HG03378 (cell line): ENCODE results near the gene TTC27.
"Not testable (repeated sequence)": the region's sequence is repeated elsewhere in the genome, so short reads cannot be mapped to it uniquely, and the experiment has no call there.

Source experiments
- ATAC-seq: cut with Tn5 transposase; IDR thresholded peaks from one replicate; pipeline ENCODE4 v1.9.1; 2021; ENCODE audit warnings: mild to moderate bottlenecking, moderate library complexity; ENCODE audit not compliant: unreplicated experiment

The TTC27 gene

DNA sequence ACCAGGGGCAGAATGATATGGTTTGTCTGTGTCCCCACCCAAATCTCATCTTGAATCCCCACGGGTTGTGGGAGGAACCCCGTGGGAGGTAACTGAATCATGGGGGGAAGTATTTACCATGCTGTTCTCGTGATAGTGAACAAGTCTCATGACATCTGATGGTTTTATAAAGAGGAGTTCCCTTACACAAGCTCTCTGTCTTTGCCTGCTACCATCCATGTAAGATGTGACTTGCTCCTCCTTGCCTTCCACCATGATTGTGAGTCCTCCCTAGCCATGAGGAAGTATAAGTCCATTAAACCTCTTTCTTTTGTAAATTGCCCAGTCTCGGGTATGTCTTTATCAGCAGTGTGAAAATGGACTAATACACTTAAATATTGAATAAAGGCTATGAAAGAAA, 218.4 kb downstream of the TTC27 start:
- ATAC-seq, result not testable (repeated sequence)

GRCh38 chr2:32847734-32848133, 219.9 kb downstream of the TTC27 start:
- no peak for ATAC-seq

DNA sequence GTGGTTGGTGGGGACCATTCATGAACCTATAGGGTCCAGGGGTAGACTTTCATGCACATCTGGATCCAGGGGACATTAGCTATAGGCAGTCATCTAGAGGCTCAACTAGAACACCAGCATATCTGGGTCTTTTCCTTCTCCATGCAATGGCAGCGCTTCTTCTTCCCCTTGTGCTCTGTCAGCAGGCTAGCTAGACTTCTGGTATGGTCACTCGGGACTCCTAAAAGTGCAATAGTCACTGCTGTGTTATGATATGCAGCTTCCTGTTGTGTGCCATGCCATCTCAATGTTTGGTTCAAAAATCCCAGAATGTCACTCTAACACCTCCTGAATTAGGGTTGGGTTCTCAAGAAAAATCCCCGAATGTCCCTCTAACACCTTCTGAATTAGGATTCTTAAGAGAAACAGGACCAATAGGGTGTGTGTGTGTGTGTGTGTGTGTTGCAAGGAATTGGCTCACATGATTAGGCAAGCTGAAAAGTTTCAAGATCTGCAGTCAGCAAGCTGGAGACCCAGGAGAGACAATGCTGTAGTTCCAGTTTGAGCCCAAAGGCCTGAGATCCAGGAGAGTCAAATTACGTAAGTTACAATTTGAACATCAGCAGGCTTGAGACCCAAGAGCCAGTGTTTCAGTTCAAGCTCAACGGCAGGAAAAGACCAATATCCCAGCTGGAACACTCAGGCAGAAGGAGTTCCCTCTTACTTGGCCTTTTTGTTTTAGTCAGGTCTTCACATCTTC, 221.8 kb downstream of the TTC27 start:
- ATAC-seq, result no peak

DNA sequence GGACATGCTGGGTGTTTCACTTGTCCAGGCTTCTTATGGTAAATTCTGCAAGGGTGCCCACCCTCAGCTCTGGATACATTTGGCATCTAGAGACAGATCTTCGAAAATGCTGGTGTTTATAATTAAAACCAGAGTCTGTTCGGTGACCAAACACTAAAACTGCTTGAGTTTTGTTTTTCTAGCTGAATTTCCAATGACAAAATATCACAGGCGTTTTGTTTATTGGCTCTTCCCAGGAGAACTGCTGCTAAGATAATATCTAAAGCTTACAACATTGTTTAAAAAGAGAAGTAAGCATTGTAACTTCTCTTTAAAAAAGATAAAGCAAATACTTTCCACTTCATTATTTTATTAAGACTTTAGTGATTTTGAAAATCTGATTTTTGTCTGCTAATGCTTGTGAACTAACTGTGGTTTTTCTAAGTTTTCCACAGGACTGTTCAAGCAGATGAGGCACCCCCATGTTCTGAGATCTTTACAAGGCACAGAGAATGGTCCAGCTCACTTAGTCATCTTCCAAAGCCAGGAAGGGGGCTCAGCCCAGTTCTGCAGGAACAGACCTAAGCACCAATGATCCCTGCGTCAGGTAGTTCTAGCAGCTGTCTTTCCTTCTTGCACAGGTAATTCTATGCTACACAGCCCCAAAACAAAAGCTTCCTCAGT, 224.1 kb downstream of the TTC27 start:
- no peak for ATAC-seq

DNA sequence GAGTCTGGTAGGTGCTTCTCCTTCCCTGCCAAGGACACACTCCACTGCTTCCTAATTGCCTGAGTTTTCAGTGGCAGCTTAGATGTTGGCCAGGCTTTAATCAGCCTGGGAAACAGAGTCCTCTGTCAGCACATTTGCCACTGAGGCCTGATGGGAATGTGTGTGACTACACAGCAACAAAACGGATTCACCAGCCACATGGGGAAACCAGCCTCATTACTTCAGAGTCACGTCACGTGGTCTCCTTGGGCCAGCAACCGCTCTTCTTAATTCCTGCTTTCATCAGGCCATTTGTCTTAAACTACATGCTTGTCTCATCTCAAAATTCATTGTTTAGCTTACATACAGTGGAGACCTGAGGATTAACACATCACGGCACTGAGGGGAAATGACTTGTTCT, 225.0 kb downstream of the TTC27 start:
- no peak for ATAC-seq

DNA sequence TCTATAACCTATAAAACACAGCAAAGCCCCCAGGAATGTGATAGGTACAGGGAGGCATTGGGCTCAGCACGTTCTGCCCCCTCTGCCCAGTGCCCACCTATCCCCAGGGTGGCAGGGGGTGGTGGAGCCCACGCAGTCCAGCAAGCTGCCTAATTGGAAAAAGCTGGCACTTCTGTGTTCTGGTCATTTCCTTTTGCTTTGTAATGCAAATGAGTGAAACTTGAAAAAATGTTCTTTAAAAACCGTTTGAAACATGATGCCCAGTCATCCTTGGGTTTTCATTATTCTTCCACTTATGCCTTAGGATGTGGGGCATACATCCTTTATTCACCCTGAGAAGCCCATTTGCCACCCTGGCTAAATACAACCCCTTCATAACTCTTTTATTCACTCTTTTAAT, 229.0 kb downstream of the TTC27 start:
- no peak for ATAC-seq

GRCh38 chr2:32858713-32859112, 230.9 kb downstream of the TTC27 start:
- ATAC-seq, result no peak

- ATAC-seq, result no peak
These were observed 232.5 kb downstream of the TTC27 start for GRCh38 chr2:32860385-32860784.

DNA sequence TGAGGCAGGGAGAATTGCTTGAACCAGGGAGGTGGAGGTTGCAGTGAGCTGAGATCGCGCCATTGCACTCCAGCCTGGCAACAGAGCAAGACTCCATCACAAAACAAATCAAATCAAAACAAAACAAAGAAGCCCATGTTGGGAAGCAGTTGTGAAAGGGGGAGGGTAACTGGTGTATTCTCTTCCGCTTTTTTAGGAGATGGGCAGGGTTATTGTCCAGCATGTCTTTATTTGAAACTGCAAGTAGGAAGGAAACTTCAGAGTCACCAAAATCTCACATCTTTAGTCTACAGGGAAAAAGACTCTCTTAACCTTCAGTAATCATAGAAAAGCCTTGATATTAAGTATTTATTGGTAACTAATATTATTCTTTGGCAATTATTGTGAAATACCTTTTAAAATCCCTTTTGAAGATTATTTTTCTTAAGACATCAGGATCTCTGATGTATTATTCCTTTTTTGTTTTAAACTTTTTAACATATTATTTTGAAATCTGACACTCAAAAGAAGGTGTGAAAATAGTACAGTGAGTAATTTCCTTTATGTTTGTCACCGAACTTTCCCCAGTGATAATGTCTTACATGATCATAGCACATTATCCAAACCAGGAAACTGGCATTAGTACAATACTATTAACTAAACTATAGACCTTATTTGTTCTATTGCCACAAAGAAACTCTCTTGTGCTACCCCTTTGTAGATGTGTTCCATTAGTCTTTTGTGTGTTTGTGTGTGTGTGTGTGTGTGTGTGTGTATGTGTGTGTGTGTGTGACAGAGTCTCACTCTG, 234.6 kb downstream of the TTC27 start:
- ATAC-seq, result no peak

DNA sequence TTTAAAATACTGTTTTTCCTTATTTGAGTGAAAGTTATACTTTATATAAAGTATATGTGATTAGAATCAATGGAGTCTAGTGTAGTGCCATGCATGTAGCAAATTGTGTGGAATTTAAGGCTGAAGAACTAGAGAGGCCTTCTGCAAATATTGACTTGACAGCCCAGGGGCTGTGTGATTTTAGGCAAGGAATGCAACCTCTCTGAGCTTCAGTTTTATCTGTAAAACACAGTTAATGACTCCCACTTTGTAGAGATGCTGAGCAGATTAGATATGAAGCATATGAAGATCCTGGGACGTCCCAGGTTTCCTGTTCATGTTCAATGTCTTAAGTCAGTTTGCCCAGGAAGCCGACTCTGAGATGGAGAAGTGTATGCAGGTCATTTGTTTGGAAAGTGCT, 235.5 kb downstream of the TTC27 start:
- ATAC-seq, result no peak

GRCh38 chr2:32863803-32864202, 236.0 kb downstream of the TTC27 start:
- no peak for ATAC-seq

DNA sequence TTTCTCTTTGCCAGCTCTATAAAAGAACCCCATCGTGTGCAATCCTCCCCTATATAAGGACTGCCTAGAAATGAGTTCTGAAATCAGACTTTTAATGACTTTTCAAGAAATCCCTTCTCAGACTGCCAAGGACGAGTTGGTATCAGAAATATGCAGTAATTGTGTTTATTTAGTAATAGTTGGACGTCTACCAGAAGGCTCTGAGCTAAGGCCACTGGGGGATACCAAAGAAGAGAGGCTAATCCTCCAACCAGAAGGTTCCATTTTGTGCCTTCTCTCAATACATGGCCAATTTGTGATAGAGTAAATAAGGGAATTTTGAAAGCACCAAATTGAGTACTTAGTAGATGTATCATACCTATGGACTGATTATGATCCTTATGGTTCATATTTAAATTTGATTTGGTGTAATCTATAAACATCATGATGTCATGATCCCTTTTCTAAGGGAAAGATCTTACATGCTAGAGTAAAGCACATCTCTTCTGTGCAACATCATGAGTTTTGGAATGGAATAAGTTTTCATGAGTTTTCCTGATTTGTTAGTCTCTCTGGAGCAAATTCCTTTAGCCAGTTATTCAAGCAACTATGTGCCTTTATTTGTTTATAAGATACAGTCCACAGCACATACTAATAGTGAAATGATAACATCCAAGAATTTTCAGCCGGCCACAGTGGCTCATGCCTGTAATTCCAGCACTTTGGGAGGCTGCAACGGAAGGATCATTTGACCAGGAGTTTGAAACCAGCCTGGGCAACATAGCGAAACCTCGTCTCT, 236.7 kb downstream of the TTC27 start:
- no peak for ATAC-seq

DNA sequence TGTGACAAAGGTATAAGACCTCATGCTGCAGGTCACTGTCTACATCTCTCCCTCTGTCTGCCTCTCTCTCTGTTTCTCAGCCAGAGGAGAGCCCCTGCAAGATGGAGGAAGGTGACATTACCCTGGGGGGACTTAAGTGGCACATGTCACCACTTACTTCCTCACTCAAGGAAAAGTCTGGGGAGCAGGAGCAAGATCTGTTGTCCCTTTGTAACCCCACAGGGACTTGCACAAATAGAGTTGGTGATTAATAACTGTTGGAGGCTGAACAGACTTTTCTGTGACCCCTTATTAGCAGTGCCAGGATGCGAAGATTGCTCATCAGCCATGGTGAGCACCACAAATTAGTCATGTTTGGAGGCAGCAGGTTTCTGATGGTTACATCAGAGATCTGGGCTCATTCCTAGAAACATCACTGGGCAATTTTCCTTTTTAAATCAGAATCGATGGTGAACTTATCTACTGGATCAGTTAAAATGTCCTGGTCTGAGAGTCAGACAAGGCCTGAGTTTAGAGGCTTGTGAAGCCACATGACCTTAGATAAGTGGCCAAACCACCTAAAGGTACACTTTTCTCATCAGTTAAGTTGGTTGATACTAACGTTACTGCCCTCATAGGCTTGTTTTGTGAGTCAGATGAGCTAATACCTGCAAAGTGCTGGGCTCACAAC, 237.7 kb downstream of the TTC27 start:
- ATAC-seq, result no peak

DNA sequence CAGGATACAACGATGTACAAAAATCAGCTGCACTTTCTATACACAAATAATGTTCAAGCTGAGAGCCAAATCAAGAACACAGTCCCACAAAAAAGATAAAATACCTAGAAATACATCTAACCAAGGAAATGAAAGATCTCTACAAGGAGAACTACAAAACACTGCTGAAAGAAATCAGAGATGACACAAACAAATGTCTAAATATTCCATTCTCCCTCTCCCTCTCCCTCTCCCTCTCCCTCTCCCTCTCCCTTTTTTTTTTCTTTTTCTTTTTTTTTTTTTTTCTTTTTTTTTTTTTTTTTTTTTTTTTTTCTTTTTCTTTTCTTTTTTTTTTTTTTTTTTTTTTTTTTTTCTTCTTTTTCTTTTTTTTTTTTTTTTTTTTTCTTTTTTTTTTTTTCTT, 238.6 kb downstream of the TTC27 start:
- ATAC-seq, result not testable (repeated sequence)
